Mononuclear cell (primary cell): Measurements from ENCODE around the gene KATNIP. TPM values are rescaled to one million over a fixed set of nuclear protein-coding genes. Genes with fewer than 3 reads are reported as not detected.

Experiments
- H3K27me3 ChIP-seq: 2 replicates; pipeline ENCODE4 v1.6.0; 2011; ENCODE audit warnings: low read length, control low read depth; ENCODE audit not compliant: insufficient read depth
- H3K4me1 ChIP-seq: 2 replicates; pipeline ENCODE4 v1.5.1; 2011; ENCODE audit warnings: mild to moderate bottlenecking, low read length, control low read depth; ENCODE audit not compliant: insufficient read depth
- H3K4me3 ChIP-seq: 2 replicates; pipeline ENCODE4 v1.5.1; 2011; ENCODE audit warnings: mild to moderate bottlenecking, low read length, moderate library complexity
- H3K9me3 ChIP-seq: 2 replicates; pipeline ENCODE4 v1.5.1; 2011; ENCODE audit warnings: low read depth, mild to moderate bottlenecking, control low read depth, low read length
- total RNA-seq: library from RNA; depleted of rRNA; stranded (reverse); fragments of >200 nt; gene quantifications from one replicate; pipeline ENCODE4 v1.2.3, GENCODE V29; 2012

The KATNIP gene
- 15.7 TPM for total RNA-seq

GRCh38 chr16:27549746-27550581 lies at the start of gene KATNIP, which contains the start of gene GTF3C1:
Gene KATNIP, plus strand, starts transcription at chr16:27550144. Its CDS starts 27 bp downstream, at chr16:27550171.
Gene GTF3C1, minus strand, starts transcription at chr16:27549913. Its CDS starts 23 bp downstream, at chr16:27549890.
- peaks cover 22% of the 10 kb centered on the region for H3K4me1 ChIP-seq
- no peaks in the 10 kb centered on the region for H3K9me3 ChIP-seq
- peak within 1 kb of the TSS; percentile 96 for H3K4me3 ChIP-seq
- no peaks in the 10 kb centered on the region for H3K27me3 ChIP-seq

- H3K9me3 ChIP-seq, result no peaks in the 10 kb centered on the region
- H3K4me3 ChIP-seq, result no peak overlapping the region
- no peaks in the 10 kb centered on the region for H3K27me3 ChIP-seq
- H3K4me1 ChIP-seq, result no peaks in the 10 kb centered on the region
These were observed 49.1 kb upstream of the KATNIP start for GRCh38 chr16:27500801-27501200.

GRCh38 chr16:27503662-27504061 lies 46.3 kb upstream of the KATNIP start:
- H3K9me3 ChIP-seq, result no peaks in the 10 kb centered on the region
- H3K27me3 ChIP-seq, result no peaks in the 10 kb centered on the region
- no peaks in the 10 kb centered on the region for H3K4me1 ChIP-seq
- no peak overlapping the region for H3K4me3 ChIP-seq

- no peak overlapping the region for H3K4me3 ChIP-seq
- H3K9me3 ChIP-seq, result no peaks in the 10 kb centered on the region
- H3K27me3 ChIP-seq, result no peaks in the 10 kb centered on the region
- no peaks in the 10 kb centered on the region for H3K4me1 ChIP-seq
These were observed 44.4 kb upstream of the KATNIP start for GRCh38 chr16:27505297-27506236.

GRCh38 chr16:27506771-27507170 lies 43.2 kb upstream of the KATNIP start:
- Histone ChIP-seq H3K4me1 (no peaks in the 10 kb centered on the region), H3K9me3 (no peaks in the 10 kb centered on the region), H3K4me3 (no peak overlapping the region), H3K27me3 (no peaks in the 10 kb centered on the region)

- Histone ChIP-seq H3K27me3 (no peaks in the 10 kb centered on the region), H3K4me3 (no peak overlapping the region), H3K4me1 (no peaks in the 10 kb centered on the region), H3K9me3 (no peaks in the 10 kb centered on the region)
These were observed 41.5 kb upstream of the KATNIP start for GRCh38 chr16:27508476-27508875.

GRCh38 chr16:27511657-27512448 lies 38.1 kb upstream of the KATNIP start:
- no peaks in the 10 kb centered on the region for H3K9me3 ChIP-seq
- H3K4me3 ChIP-seq, result no peak overlapping the region
- H3K4me1 ChIP-seq, result no peaks in the 10 kb centered on the region
- H3K27me3 ChIP-seq, result no peaks in the 10 kb centered on the region

GRCh38 chr16:27514806-27515205 lies 35.1 kb upstream of the KATNIP start:
- Histone ChIP-seq H3K27me3 (no peaks in the 10 kb centered on the region), H3K9me3 (no peaks in the 10 kb centered on the region), H3K4me3 (no peak overlapping the region), H3K4me1 (no peaks in the 10 kb centered on the region)

- no peaks in the 10 kb centered on the region for H3K27me3 ChIP-seq
These were observed 34.0 kb upstream of the KATNIP start for GRCh38 chr16:27515874-27516353.

GRCh38 chr16:27516365-27516764 lies 33.6 kb upstream of the KATNIP start:
- Histone ChIP-seq H3K9me3 (no peaks in the 10 kb centered on the region), H3K27me3 (no peaks in the 10 kb centered on the region), H3K4me3 (no peak overlapping the region), H3K4me1 (no peaks in the 10 kb centered on the region)

More at GRCh38 chr16:27515874-27516353, 34.0 kb upstream of the KATNIP start:
- no peaks in the 10 kb centered on the region for H3K4me1 ChIP-seq
- H3K9me3 ChIP-seq, result no peaks in the 10 kb centered on the region
- H3K4me3 ChIP-seq, result no peak overlapping the region

GRCh38 chr16:27517664-27518063 lies 32.3 kb upstream of the KATNIP start:
- Histone ChIP-seq H3K27me3 (no peaks in the 10 kb centered on the region), H3K4me3 (no peak overlapping the region), H3K4me1 (no peaks in the 10 kb centered on the region), H3K9me3 (no peaks in the 10 kb centered on the region)

GRCh38 chr16:27518226-27518625 lies 31.7 kb upstream of the KATNIP start:
- no peak overlapping the region for H3K4me3 ChIP-seq
- H3K27me3 ChIP-seq, result no peaks in the 10 kb centered on the region
- H3K4me1 ChIP-seq, result no peaks in the 10 kb centered on the region
- no peaks in the 10 kb centered on the region for H3K9me3 ChIP-seq

GRCh38 chr16:27520982-27521673 lies 28.8 kb upstream of the KATNIP start:
- Histone ChIP-seq H3K9me3 (no peaks in the 10 kb centered on the region), H3K4me3 (no peak overlapping the region), H3K4me1 (no peaks in the 10 kb centered on the region), H3K27me3 (no peaks in the 10 kb centered on the region)

GRCh38 chr16:27522173-27522707 lies 27.7 kb upstream of the KATNIP start:
- Histone ChIP-seq H3K4me3 (no peak overlapping the region), H3K9me3 (no peaks in the 10 kb centered on the region), H3K4me1 (no peaks in the 10 kb centered on the region), H3K27me3 (no peaks in the 10 kb centered on the region)
